Mucosa of gallbladder (tissue), 1 donor: ENCODE data around the gene CFAP20. TPM values are rescaled to one million over a fixed set of nuclear protein-coding genes. Genes with fewer than 3 reads are reported as not detected.

Experiments
- DNase-seq: peaks from one replicate; pipeline ENCODE4 v3.0.0-alpha.2; 2020; ENCODE audit warnings: low spot score
- total RNA-seq: library from RNA; stranded (reverse); gene quantifications from one replicate; pipeline ENCODE4 v1.2.1, GENCODE V29; 2021
- donor health status: DM: no; HTN: no; CAD: no.

CFAP20 gene
- total RNA-seq, 1 donor from 2014 or later = 20.9 TPM

DNA sequence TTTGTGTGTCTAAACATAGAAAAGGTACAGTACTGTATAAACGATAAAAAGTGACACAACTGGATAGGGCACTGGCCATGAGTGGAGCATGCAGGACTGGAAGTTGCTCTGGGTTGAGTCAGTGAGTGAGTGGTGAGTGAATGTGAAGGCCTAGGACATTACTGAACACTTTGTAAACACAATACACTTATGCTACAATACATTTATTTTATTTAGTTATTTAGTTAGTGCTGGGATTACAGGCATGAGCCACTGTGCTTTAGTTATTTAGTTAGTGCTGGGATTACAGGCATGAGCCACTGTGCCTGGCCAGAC is 4.6 kb downstream of the CFAP20 start:
- no peak for DNase-seq

GRCh38 chr16:58123896-58124600 is 5.1 kb downstream of the CFAP20 start:
- no peak for DNase-seq

DNA sequence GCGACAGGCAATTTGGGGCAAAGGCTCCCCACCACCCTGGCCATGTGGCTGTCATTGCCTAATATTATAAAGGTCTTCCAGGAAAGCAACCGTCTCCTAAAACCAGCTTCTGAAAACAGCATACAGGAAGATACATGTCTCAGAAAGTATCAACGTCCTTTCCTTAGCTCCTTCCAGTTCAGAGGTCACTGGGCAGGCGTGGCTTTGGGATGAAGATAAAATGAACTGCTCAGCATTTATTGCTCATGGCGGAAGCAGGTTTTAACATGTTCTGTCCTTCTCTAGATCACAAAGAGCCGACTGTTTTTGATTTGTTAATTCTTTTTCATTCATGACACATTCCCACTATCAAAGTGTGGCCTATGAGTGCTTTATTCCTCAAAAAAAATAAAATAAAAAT is 8.0 kb downstream of the CFAP20 start:
- DNase-seq = no peak

DNA sequence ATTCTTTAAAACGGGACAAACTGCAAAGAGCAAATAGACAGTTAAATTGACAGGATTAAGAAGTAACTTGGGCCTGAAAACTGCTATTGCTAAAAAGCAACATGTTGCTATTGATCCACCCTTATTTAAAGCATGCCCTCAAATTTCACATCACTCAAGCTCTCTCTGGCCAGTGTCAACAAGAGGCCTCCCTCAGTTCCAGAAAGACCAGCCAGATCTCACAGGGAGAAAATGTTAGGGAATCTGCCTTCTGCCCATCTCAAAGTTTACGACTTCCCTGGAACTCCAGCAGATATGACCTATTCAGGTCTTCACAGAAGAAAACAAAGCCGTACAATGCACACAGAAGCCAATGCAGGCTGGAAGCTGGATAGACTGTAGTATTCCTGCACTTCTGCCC is 8.9 kb downstream of the CFAP20 start:
- DNase-seq = no peak

- no peak for DNase-seq
Measured at GRCh38 chr16:58119509-58119845, 9.7 kb downstream of the CFAP20 start.

GRCh38 chr16:58118801-58119508 is 10.2 kb downstream of the CFAP20 start:
- no peak for DNase-seq

GRCh38 chr16:58116529-58116928 is 12.7 kb downstream of the CFAP20 start:
- DNase-seq = no peak

- no peak for DNase-seq
Measured at GRCh38 chr16:58116081-58116480, 13.1 kb downstream of the CFAP20 start.

DNA sequence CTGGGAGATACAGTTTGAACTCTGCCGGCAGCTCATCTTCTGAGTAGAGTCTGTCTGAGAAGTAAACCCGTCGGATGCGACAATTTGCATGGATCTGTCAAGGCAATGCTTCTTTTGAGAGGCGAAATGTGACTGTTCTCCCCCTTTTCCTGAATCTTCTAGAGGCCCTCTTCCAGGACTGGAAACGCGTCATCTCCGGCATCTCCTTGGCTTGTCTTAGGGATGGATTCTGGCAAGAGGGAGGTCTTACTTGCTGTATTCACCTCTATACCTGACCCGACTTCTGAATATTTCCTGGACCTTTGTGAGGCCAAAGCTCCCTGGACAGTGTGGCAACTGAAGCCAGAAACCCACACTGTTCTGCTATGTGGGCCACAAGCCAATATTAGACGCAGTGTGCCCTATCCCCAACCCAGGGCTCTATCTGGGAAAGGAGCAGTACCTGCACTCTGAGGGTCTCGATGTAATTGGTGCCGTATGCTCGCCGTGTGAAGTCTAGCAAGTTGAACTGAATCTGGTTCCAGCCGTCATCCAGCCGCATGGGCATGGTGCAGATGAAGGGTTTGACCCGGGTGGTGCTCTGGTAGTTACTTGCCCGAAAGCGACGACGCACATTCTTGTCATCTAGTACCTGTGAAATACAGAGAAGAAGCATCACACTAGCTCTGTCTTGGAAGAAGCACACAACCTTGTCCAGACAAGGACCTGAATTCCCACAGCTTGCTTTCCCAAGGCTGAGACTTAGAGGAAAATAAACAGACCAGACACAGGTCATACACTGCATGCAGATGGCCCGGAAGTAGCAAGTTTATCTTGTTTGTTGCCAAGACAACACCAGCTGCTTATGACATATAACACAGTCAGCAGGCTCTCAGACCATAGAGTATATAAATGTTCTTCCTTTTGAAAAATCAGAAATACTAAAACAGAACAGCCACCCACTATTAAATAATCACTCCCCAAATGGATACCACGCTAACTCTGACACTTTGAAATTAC is 14.1 kb downstream of the CFAP20 start:
- DNase-seq = no peak

GRCh38 chr16:58111302-58111627 is 17.9 kb downstream of the CFAP20 start:
- no peak for DNase-seq

GRCh38 chr16:58110571-58111301 is 18.4 kb downstream of the CFAP20 start:
- no peak for DNase-seq

GRCh38 chr16:58109881-58110280 is 19.3 kb downstream of the CFAP20 start:
- DNase-seq = no peak

GRCh38 chr16:58109330-58109729 is 19.9 kb downstream of the CFAP20 start:
- no peak for DNase-seq

- no peak for DNase-seq
Measured at GRCh38 chr16:58107709-58108108, 21.5 kb downstream of the CFAP20 start.

GRCh38 chr16:58107228-58107627 is 22.0 kb downstream of the CFAP20 start:
- DNase-seq = no peak

DNA sequence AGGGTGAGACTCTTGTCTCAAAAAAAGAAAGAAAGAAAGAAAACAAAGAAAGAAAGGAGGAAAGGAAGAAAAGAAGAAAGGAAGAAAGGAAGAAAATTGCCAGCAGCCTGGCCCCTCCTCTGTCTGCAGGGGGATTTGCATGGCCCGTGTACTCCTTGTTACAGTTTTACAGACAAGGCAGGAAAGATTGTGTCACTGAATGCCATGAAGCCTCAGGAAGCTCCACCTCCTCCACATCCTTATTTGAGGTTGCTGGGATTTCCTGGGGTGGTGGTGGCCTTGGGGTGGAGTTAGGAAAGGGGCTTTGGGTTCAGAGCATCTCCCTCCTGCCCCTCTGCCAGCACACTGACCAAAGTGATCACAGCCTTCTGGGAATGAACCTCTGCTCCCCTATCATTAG is 23.6 kb downstream of the CFAP20 start:
- DNase-seq = no peak

DNA sequence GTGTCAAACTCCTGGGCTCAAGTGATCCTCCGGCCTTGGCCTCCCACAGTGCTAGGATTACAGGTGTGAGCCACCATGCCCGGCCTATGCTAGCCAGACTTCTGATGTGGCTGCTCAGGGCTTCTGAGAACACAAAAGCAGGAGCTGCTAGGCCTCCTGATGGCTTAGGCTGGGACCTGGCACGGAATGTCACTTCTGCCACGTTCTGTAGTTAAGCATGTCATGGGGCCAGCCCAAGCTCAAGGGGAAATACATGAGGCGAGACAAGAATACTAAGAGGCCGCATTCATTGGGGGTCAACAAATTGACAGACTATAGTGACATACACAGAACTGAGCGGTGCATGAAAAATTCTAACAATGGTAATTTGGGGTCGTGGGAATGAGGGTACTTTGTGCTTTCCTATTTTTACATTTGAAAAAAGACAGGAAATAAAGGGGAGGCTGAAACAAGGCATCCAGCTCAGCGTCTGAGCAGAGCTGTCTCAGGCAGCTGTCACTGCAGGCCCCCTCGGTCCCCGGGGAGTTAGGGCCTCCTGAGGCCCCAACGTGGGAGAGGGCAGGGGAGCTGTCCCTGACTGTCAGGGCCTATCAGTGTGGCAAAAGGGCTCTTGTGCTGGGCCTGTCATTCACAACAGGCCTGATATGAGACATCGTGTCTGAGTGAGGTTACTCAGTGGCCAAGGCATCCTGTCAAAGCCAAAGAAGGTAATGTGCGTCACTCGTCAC is 26.4 kb downstream of the CFAP20 start:
- no peak for DNase-seq

GRCh38 chr16:58099956-58100300 is 29.3 kb downstream of the CFAP20 start:
- DNase-seq = no peak

- no peak for DNase-seq
Measured at GRCh38 chr16:58099097-58099955, 29.9 kb downstream of the CFAP20 start.
